Endodermal cell (in vitro differentiated cells): ENCODE measurements around the gene CEMIP2. TPM values are rescaled to one million over a fixed set of nuclear protein-coding genes. Genes with fewer than 3 reads are reported as not detected.

Source experiments
- DNase-seq: peaks from one replicate; pipeline ENCODE4 v3.0.0-alpha.2; 2017
- H3K27ac ChIP-seq: 2 replicates; pipeline ENCODE4 v1.5.1; 2013; ENCODE audit warnings: mild to moderate bottlenecking, low read depth, low read length, moderate library complexity
- H3K27me3 ChIP-seq: 2 replicates; pipeline ENCODE4 v1.6.1; 2013; ENCODE audit warnings: mild to moderate bottlenecking, low read length, moderate library complexity; ENCODE audit not compliant: insufficient read depth, control insufficient read depth, poor library complexity, severe bottlenecking
- H3K36me3 ChIP-seq: 2 replicates; pipeline ENCODE4 v1.7.0; 2013; ENCODE audit warnings: mild to moderate bottlenecking, low read length, moderate library complexity; ENCODE audit not compliant: control insufficient read depth, insufficient read depth
- H3K4me1 ChIP-seq: one replicate; pipeline ENCODE4 v1.7.0; 2013; ENCODE audit warnings: low read length; ENCODE audit not compliant: control insufficient read depth, insufficient read depth
- H3K4me3 ChIP-seq: 2 replicates; pipeline ENCODE4 v1.5.1; 2013; ENCODE audit warnings: mild to moderate bottlenecking, low read length, moderate library complexity
- H3K9ac ChIP-seq: 2 replicates; pipeline ENCODE4 v1.6.1; 2013; ENCODE audit warnings: mild to moderate bottlenecking, low read length, moderate library complexity; ENCODE audit not compliant: poor library complexity, severe bottlenecking; ENCODE audit errors: extremely low read depth
- H3K9me3 ChIP-seq: 2 replicates; pipeline ENCODE4 v1.6.1; 2013; ENCODE audit warnings: mild to moderate bottlenecking, low read length, moderate library complexity; ENCODE audit not compliant: control insufficient read depth
- H3K27ac Mint-ChIP-seq: 2 replicates; pipeline ENCODE4 v1.8.0; 2020; ENCODE audit warnings: mixed read lengths
- H3K27me3 Mint-ChIP-seq: 2 replicates; pipeline ENCODE4 v1.8.0; 2021; ENCODE audit warnings: mild to moderate bottlenecking, mixed read lengths; ENCODE audit not compliant: insufficient read depth
- H3K36me3 Mint-ChIP-seq: 2 replicates; pipeline ENCODE4 v1.8.0; 2020; ENCODE audit warnings: low read depth, mixed read lengths
- H3K4me1 Mint-ChIP-seq: 2 replicates; pipeline ENCODE4 v1.8.0; 2020; ENCODE audit warnings: mixed read lengths
- H3K4me3 Mint-ChIP-seq: 2 replicates; pipeline ENCODE4 v1.8.0; 2020; ENCODE audit warnings: mild to moderate bottlenecking, moderate library complexity, mixed read lengths
- H3K9me3 Mint-ChIP-seq: 2 replicates; pipeline ENCODE4 v1.8.0; 2020; ENCODE audit warnings: mild to moderate bottlenecking, mixed read lengths
- WGBS, 2 experiments: methylation state at CpG; one replicate each; pipeline versions ENCODE4 v1.1.5 to v1.1.7; 2013; ENCODE audit warnings: missing lambda C conversion rate in 2 of 2, mixed read lengths in 1 of 2; ENCODE audit not compliant: insufficient coverage in 1 of 2, insufficient read length in 1 of 2; 5-methylcytosine and 5-hydroxymethylcytosine counted together
- total RNA-seq, 2 donors: library from RNA; stranded (reverse); fragmentation: NEBNext Ultra II Directional in 1 of 2; extraction: Animal tissue kit (Norgen Biotek cat#: 25700) in 1 of 2; gene quantifications; 2 replicates in 1 of 2; 3 replicates in 1 of 2; pipeline ENCODE4 v1.2.1, GENCODE V29; 2021
- TF ChIP-seq, protein P1 (sequence below): fragments of 200-600 bp; sonication (generic); conservative IDR thresholded peaks from 2 replicates; pipeline ENCODE4 v1.5.0; 2021; ENCODE audit warnings: antibody characterized with exemption, mild to moderate bottlenecking

CEMIP2 gene
- total RNA-seq, 2 donors from 2014 or later: 57.9 to 70.1 TPM

DNA sequence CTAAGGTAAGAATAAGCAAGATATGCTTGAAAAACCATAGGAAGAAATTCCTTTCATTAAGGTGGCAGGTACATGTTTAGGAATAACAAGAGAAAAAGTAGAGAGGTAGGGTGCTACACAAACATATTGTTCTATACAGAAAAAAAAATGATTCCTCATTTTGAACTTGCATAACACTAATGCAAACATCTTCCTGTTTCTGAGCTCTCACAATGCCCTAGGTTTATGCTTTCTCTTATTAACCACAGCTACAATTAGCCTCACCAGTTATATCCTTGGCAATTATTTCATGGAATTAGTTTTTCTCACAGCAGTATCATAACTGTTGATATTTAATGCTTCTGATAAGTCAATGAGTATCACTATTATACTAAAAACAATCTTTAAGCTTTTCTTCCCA lies 20.7 kb downstream of the CEMIP2 start:
- Mint-ChIP-seq H3K36me3 (peaks cover 55% of the 10 kb centered on the region), H3K4me1 (peaks cover 29% of the 10 kb centered on the region), H3K9me3 (peaks cover 1% of the 10 kb centered on the region), H3K27me3 (no peaks in the 10 kb centered on the region), H3K27ac (no peak overlapping the region), H3K4me3 (no peak overlapping the region)
- H3K9ac ChIP-seq: no peak overlapping the region
- no peak for DNase-seq
- H3K27me3 ChIP-seq: no peaks in the 10 kb centered on the region
- no peaks in the 10 kb centered on the region for H3K9me3 ChIP-seq
- TF ChIP-seq, protein P1, sequence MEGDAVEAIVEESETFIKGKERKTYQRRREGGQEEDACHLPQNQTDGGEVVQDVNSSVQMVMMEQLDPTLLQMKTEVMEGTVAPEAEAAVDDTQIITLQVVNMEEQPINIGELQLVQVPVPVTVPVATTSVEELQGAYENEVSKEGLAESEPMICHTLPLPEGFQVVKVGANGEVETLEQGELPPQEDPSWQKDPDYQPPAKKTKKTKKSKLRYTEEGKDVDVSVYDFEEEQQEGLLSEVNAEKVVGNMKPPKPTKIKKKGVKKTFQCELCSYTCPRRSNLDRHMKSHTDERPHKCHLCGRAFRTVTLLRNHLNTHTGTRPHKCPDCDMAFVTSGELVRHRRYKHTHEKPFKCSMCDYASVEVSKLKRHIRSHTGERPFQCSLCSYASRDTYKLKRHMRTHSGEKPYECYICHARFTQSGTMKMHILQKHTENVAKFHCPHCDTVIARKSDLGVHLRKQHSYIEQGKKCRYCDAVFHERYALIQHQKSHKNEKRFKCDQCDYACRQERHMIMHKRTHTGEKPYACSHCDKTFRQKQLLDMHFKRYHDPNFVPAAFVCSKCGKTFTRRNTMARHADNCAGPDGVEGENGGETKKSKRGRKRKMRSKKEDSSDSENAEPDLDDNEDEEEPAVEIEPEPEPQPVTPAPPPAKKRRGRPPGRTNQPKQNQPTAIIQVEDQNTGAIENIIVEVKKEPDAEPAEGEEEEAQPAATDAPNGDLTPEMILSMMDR: no peak
- H3K36me3 ChIP-seq: peaks cover 54% of the 10 kb centered on the region
- H3K4me3 ChIP-seq: no peak overlapping the region
- peaks cover 2% of the 10 kb centered on the region for H3K4me1 ChIP-seq
- H3K27ac ChIP-seq: no peak overlapping the region

DNA sequence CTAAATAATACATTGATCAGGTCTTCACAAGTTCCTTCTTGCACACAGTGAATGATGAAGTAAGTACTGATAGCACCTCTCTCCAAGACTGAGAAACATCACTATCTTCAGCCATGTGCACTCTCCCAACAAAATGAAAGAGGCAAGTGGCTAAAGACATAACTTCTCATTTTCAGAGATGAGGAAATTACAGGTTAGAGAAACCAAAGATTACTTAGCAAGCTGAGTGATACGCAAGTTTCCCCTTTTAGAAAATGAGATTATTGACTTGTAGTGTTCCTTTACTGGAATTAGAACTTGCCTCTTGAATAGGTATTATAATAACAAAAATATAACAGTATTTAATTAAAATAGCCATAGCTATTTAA lies 21.6 kb downstream of the CEMIP2 start:
- H3K9me3 Mint-ChIP-seq: peaks cover 1% of the 10 kb centered on the region
- Histone ChIP-seq H3K9me3 (no peaks in the 10 kb centered on the region), H3K4me3 (no peak overlapping the region), H3K36me3 (peaks cover 60% of the 10 kb centered on the region), H3K9ac (no peak overlapping the region), H3K27ac (no peak overlapping the region), H3K4me1 (peaks cover 6% of the 10 kb centered on the region), H3K27me3 (no peaks in the 10 kb centered on the region)
- peaks cover 34% of the 10 kb centered on the region for H3K4me1 Mint-ChIP-seq
- no peak for DNase-seq
- WGBS, 2 experiments: 91 to 100% methylated on average over 1 of the region's 1 CpG
- peaks cover 61% of the 10 kb centered on the region for H3K36me3 Mint-ChIP-seq
- H3K4me3 Mint-ChIP-seq: no peak overlapping the region
- TF ChIP-seq, protein P1: no peak
- no peak overlapping the region for H3K27ac Mint-ChIP-seq
- no peaks in the 10 kb centered on the region for H3K27me3 Mint-ChIP-seq

DNA sequence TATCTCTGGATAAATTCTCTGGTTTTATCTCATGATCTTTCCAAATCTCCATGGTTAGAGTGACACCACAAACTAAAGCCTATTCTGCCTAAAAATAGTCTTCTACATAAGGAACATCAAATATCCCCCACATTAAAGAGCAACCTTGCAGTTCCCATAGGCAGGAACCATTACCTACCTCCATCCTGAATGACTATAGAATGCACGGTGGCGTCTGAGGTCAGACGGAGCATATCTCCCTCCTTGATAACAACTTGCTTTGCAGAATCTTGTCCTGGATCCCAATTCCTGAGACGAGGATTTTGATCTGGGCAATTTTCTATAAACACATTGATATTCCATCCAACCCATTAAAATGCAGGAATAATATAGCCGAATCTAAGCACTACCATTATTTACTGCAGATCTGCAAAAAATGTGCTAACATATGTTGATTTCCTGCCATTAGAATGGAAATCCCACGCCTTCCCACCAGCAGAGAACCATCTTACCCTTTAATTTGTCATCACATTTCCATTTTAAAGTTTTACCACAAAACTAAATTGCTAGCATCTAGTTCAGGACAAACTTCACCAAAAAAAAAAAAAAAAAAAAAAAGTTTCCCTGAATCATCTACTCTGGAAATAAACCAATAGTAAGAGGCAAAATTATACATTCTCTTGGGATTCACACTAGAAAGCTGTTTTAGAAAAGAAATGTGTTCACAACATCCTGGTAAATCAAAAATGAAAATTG lies 22.1 kb downstream of the CEMIP2 start:
- Histone ChIP-seq H3K27me3 (no peaks in the 10 kb centered on the region), H3K36me3 (peaks cover 60% of the 10 kb centered on the region), H3K4me3 (no peak overlapping the region), H3K9ac (no peak overlapping the region), H3K9me3 (no peaks in the 10 kb centered on the region), H3K27ac (no peak overlapping the region), H3K4me1 (peaks cover 4% of the 10 kb centered on the region)
- H3K36me3 Mint-ChIP-seq: peaks cover 63% of the 10 kb centered on the region
- DNase-seq: no peak
- peaks cover 29% of the 10 kb centered on the region for H3K4me1 Mint-ChIP-seq
- H3K27ac Mint-ChIP-seq: no peak overlapping the region
- WGBS, 2 experiments: 80 to 100% methylated on average over 5 to 6 of the region's 6 CpGs
- no peak overlapping the region for H3K4me3 Mint-ChIP-seq
- peaks cover 1% of the 10 kb centered on the region for H3K9me3 Mint-ChIP-seq
- TF ChIP-seq, protein P1: no peak
- H3K27me3 Mint-ChIP-seq: no peaks in the 10 kb centered on the region
